Astrocyte of the cerebellum (primary cell): ENCODE measurements around the gene MAPK10.
A peak's percentile ranks its signal among the peaks of the same experiment; 100 is the strongest.

Source experiments
- DNase-seq: peaks from one replicate; pipeline ENCODE4 v3.0.0-alpha.2; 2011; ENCODE audit warnings: low read depth
- H3K4me3 ChIP-seq: 2 replicates; pipeline ENCODE4 v1.5.1; 2011; ENCODE audit warnings: mild to moderate bottlenecking, low read depth, low read length, moderate library complexity
- CTCF ChIP-seq: IDR thresholded peaks from 2 replicates; pipeline ENCODE4 v1.5.1; 2012; ENCODE audit warnings: low read length, low read depth, moderate library complexity, mild to moderate bottlenecking; ENCODE audit errors: missing control alignments
- in situ Hi-C: cut with HindIII; loops from 2 replicates; pipeline ENCODE4 v1.10.0; 2017; ENCODE audit warnings: low sequenced_read_pairs

MAPK10 gene

DNA sequence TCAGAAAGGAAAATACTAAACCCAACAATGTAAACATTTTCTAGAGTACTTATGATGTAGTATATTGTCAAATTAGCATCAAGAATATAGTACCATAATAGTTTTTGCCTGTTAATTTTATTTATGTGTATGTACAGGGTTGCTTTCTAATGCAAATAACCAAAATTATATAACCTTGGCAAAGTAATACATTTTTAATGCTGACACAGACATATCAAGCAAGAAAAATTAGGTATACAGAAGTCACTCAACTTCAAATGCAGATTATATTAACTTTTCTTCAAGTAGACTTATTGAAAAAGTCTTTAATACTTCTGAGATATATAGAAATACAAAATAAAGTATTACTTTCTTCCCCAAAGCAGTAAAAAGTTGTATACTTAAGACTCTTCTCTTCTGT is 44.3 kb downstream of the MAPK10 start:
- no peak for TF ChIP-seq CTCF
- H3K4me3 ChIP-seq, result no peak overlapping the region
- DNase-seq, result no peak
- in situ Hi-C loops, result no loop called here

GRCh38 chr4:86313656-86314055 is 46.2 kb downstream of the MAPK10 start:
- H3K4me3 ChIP-seq, result no peak overlapping the region
- TF ChIP-seq CTCF, result no peak
- DNase-seq, result no peak
- in situ Hi-C loops, result loop anchor here (5.0 kb wide), 1 partner anchor 36 kb away; no protein-coding TSS in a partner anchor

DNA sequence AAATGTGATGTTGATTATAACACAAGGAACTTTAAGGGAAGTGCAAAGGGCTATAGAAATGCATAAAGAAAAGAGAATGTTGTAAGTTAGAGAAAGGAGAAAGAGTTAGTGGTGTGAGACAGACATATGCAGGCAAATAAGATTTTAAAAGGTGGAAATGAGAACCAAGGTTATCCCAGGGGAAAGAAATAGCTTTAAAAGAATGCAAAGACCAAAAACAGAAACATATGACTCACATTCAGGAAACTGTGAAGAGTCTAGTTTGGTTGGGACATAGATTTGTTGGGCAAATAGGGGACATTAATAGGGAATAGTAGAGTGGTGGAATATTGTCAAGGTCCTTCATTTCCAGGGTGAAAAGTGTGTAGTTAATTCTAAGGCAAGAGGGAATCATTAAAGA is 52.4 kb downstream of the MAPK10 start:
- no peak overlapping the region for H3K4me3 ChIP-seq
- in situ Hi-C loops, result no loop called here
- TF ChIP-seq CTCF, result no peak
- DNase-seq, result no peak

DNA sequence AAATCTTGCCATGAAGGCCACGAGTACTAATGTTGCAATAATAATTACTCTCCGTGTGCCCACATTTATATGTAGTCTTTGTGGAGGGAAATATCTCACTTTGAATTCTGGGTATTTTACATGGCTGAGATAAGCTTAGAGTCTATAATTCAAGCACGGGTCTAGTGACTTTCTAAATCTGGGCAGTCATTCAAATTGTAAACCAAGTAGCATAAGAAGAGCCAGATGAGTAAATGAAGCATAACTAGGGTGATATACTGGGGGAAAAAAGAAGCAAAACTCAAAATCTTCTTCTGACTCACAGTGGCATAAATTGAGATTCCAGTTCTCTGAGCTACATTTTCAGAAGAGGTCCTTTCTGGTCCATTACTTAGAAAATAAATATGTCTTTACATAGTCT is 53.0 kb downstream of the MAPK10 start:
- TF ChIP-seq CTCF, result no peak
- in situ Hi-C loops, result no loop called here
- DNase-seq, result peak; percentile 70
- H3K4me3 ChIP-seq, result no peak overlapping the region

GRCh38 chr4:86302830-86303229 is 57.0 kb downstream of the MAPK10 start:
- no peak for DNase-seq
- in situ Hi-C loops, result no loop called here

GRCh38 chr4:86302251-86302650 is 57.6 kb downstream of the MAPK10 start:
- TF ChIP-seq CTCF, result no peak
- DNase-seq, result peak; percentile 75
- in situ Hi-C loops, result no loop called here
- H3K4me3 ChIP-seq, result no peak overlapping the region

More at GRCh38 chr4:86302830-86303229, 57.0 kb downstream of the MAPK10 start:
- no peak for TF ChIP-seq CTCF
- no peak overlapping the region for H3K4me3 ChIP-seq

DNA sequence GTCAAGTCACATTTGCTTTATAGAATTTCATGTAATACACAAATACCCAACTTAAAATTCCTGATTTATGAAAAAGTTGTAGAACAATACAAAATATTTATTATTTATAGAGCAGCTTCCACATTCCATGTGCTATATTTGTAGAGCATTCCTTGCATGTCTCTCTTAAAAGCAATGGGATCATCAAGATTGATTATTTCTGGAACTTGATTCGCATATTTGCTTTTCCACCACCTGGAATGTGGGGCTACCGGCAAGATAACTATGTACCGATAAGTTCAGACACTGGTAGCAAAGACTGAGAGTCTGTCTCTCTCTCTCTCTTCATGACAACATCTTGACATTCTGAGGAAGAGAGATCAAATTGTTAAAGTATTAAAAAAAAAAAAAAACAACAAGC is 59.3 kb downstream of the MAPK10 start:
- in situ Hi-C loops, result no loop called here
- H3K4me3 ChIP-seq, result no peak overlapping the region
- no peak for TF ChIP-seq CTCF
- DNase-seq, result no peak
